ENCODE measurements around the gene MRI1. TPM values are rescaled to one million over a fixed set of nuclear protein-coding genes. Genes with fewer than 3 reads are reported as not detected.

Gene MRI1
- total RNA-seq, 1 experiment from 2014 or later = 33.8 TPM

DNA sequence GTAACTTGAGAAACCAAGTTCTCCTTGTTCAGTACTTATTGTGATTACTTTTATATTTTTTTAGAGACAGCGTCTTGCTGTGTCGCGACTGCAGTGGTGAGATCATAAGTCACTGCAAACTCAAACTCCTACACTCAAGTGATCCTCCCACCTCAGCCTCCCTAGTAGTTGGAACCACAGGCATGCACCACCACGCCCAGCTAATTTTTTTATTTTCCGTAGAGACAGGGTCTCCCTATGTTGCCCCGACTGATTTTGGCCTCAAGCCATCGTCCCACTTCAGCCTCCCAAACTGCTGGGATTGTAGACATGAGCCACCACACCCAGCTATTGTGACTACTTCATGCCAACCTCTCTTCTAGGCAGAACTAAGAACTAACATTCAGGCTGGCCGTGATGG lies 18.2 kb downstream of the MRI1 start:
- H3K27ac ChIP-seq = no peak overlapping the region
- H3F3A ChIP-seq (ENCODE audit: insufficient read depth, low read depth) = peaks cover 58% of the 10 kb centered on the region
- no peaks in the 10 kb centered on the region for H3K79me2 ChIP-seq (ENCODE audit: low read depth)
- peaks cover 17% of the 10 kb centered on the region for H3K4me1 ChIP-seq (replicated peaks; ENCODE audit: insufficient read depth)
- ChIA-PET POLR2A (ENCODE audit: unreplicated experiment) (no interaction called here), CTCF (no interaction called here)
- intact Hi-C loops (cut with micrococcal nuclease; ENCODE audit: unreplicated experiment) = no loop called here
- DNase-seq = no peak
- BruUV-seq (replicated peaks) = no TSS peak
- no peaks in the 10 kb centered on the region for H3K9me3 ChIP-seq (ENCODE audit: insufficient read depth, low read depth)
- TF ChIP-seq, protein P1, sequence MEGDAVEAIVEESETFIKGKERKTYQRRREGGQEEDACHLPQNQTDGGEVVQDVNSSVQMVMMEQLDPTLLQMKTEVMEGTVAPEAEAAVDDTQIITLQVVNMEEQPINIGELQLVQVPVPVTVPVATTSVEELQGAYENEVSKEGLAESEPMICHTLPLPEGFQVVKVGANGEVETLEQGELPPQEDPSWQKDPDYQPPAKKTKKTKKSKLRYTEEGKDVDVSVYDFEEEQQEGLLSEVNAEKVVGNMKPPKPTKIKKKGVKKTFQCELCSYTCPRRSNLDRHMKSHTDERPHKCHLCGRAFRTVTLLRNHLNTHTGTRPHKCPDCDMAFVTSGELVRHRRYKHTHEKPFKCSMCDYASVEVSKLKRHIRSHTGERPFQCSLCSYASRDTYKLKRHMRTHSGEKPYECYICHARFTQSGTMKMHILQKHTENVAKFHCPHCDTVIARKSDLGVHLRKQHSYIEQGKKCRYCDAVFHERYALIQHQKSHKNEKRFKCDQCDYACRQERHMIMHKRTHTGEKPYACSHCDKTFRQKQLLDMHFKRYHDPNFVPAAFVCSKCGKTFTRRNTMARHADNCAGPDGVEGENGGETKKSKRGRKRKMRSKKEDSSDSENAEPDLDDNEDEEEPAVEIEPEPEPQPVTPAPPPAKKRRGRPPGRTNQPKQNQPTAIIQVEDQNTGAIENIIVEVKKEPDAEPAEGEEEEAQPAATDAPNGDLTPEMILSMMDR (conservative IDR thresholded peaks at IDR 0.05) = no peak
- TF ChIP-seq EZH2 (IDR thresholded peaks at IDR 0.05; ENCODE audit: low read depth) = no peak
- H3K9me2 ChIP-seq (ENCODE audit: insufficient read depth) = no peaks in the 10 kb centered on the region
- no peaks in the 10 kb centered on the region for H4K20me1 ChIP-seq (ENCODE audit: insufficient read depth)
- H3K4me2 ChIP-seq = no peak overlapping the region
- no peaks in the 10 kb centered on the region for H3K27me3 ChIP-seq (ENCODE audit: insufficient read depth, low read depth)
- no peak overlapping the region for H3K4me3 ChIP-seq
- H3K36me3 ChIP-seq (ENCODE audit: low read depth) = 0 out of 2 replicates have a peak, but pooled peaks cover 9% of the 10 kb centered on the region
- H2AFZ ChIP-seq = no peak overlapping the region

DNA sequence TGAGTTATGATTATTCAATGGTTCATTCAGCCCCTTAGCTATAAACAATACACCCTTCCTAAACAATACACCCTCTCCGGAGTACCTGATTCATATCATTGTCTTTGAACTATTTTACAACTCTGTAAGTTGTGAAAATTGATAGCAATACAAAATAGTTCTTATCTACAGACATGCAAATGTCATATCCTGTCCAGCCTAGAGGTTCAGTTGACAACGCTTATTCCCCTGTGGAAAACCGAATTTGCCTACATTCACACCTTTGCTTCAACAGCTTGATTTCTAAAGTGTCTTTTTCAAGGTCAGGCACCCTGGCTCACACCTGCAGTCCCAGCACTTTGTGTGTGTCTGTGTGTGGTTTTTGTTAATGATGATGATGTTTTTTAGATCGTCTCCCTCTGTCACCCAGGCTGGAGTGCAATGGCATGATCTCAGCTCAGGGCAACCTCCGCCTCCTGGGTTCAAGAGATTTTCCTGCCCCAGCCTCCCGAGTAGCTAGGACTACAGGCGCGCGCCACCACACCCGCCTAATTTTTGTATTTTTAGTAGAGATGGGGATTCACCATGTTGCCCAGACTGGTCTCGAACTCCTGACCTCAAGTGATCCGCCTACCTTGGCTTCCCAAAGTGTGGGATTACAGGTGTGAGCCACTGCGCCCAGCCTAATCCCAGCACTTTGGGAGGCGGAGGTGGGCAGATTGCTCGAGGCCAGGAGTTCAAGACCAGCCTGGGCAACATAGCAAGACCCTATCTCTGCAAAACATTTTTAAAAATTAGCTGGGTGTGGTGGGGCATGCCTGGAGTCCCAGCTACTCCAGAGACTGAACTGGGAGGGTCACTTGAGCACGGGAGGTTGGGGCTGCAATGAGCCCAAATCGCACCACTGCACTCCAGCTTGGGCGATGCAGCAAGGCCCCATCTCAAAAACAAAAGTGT lies 19.5 kb downstream of the MRI1 start:
- H3F3A ChIP-seq (ENCODE audit: insufficient read depth, low read depth) = peaks cover 64% of the 10 kb centered on the region
- no peaks in the 10 kb centered on the region for H3K9me2 ChIP-seq (ENCODE audit: insufficient read depth)
- 0 out of 2 replicates have a peak, but pooled peaks cover 2% of the 10 kb centered on the region for H3K36me3 ChIP-seq (ENCODE audit: low read depth)
- H3K4me3 ChIP-seq = no peak overlapping the region
- no peak overlapping the region for H2AFZ ChIP-seq
- H3K4me2 ChIP-seq = no peak overlapping the region
- H4K20me1 ChIP-seq (ENCODE audit: insufficient read depth) = no peaks in the 10 kb centered on the region
- peaks cover 27% of the 10 kb centered on the region for H3K4me1 ChIP-seq (replicated peaks; ENCODE audit: insufficient read depth)
- CTCF ChIA-PET = interaction anchor here (1.0 kb wide), 1 partner anchor 23 kb away, joined by 4 read pairs; no protein-coding TSS in a partner anchor
- intact Hi-C loops (cut with micrococcal nuclease; ENCODE audit: unreplicated experiment) = no loop called here
- TF ChIP-seq, protein P1 (conservative IDR thresholded peaks at IDR 0.05) = no peak
- TF ChIP-seq EZH2 (IDR thresholded peaks at IDR 0.05; ENCODE audit: low read depth) = no peak
- H3K27me3 ChIP-seq (ENCODE audit: insufficient read depth, low read depth) = no peaks in the 10 kb centered on the region
- no peaks in the 10 kb centered on the region for H3K9me3 ChIP-seq (ENCODE audit: insufficient read depth, low read depth)
- no TSS peak for BruUV-seq (replicated peaks)
- no peaks in the 10 kb centered on the region for H3K79me2 ChIP-seq (ENCODE audit: low read depth)
- no peak overlapping the region for H3K27ac ChIP-seq
- DNase-seq = no peak
- POLR2A ChIA-PET (ENCODE audit: unreplicated experiment) = interaction anchor here (0.6 kb wide), 5 partner anchors 11 to 1287 kb away, joined by 3 to 10 read pairs (median 6); partner anchors contain the start of gene ZSWIM4

DNA sequence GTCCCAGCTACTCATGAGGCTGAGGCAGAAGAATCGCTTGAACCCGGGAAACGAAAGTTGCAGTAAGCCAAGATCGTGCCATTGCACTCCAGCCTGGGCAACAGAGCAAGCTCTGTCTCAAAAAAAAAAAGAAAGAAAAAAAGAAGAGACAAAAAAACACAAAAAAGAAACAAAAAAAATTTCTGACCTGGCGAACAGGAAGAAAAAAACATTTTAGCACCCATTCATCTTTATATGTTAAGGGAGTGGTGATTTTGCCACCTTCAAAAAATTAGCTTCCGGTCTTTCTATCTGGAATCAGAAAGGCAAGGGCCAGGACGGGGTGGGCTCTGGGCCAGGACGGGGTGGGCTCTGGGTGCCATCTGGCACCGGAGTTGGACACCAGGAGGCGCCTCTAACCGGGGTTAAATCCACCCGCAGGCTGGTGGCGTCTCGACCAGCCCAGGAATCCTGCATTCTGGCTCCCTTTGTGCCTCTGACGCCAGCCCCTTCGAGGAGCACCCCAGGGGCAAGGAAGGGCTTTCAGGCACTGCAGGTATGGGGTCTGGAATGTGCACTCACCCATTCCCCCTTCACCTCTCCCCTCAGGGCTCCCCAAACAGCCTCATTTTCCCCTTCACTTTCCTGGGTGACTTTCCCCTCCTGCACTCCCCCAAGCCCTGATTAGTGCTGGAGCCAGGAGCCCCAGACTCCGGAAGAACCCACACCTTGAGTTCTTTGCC lies 20.6 kb downstream of the MRI1 start:
- Histone ChIP-seq H3K27me3 (ENCODE audit: insufficient read depth, low read depth) (no peaks in the 10 kb centered on the region), H3F3A (ENCODE audit: insufficient read depth, low read depth) (peaks cover 58% of the 10 kb centered on the region), H3K9me3 (ENCODE audit: insufficient read depth, low read depth) (no peaks in the 10 kb centered on the region), H4K20me1 (ENCODE audit: insufficient read depth) (no peaks in the 10 kb centered on the region), H2AFZ (peak overlapping the region; percentile 66; the same call in 1 of the 2 replicates), H3K9me2 (ENCODE audit: insufficient read depth) (no peaks in the 10 kb centered on the region), H3K79me2 (ENCODE audit: low read depth) (no peaks in the 10 kb centered on the region), H3K36me3 (ENCODE audit: low read depth) (no peaks in the 10 kb centered on the region), H3K4me3 (no peak overlapping the region), H3K27ac (peak overlapping the region; percentile 24; the same call in 1 of the 2 replicates), H3K4me2 (peak overlapping the region; percentile 61), H3K4me1 (replicated peaks; ENCODE audit: insufficient read depth) (peaks cover 27% of the 10 kb centered on the region)
- DNase-seq = peak; percentile 55 to 71
- TF ChIP-seq, protein P1 (conservative IDR thresholded peaks at IDR 0.05) = peak; percentile 86
- no peak for TF ChIP-seq EZH2 (IDR thresholded peaks at IDR 0.05; ENCODE audit: low read depth)
- no TSS peak for BruUV-seq (replicated peaks)
- ChIA-PET CTCF (interaction anchor here (1.0 kb wide), 1 partner anchor 24 kb away, joined by 4 read pairs; no protein-coding TSS in a partner anchor), POLR2A (ENCODE audit: unreplicated experiment) (interaction anchor here (0.6 kb wide), 2 partner anchors 58 to 1285 kb away, joined by 6 to 10 read pairs; no protein-coding TSS in a partner anchor)
- intact Hi-C loops (cut with micrococcal nuclease; ENCODE audit: unreplicated experiment) = loop anchor here (1.0 kb wide), 1 partner anchor 77 kb away; no protein-coding TSS in a partner anchor
